CD14-positive monocyte (primary cell): ENCODE data around the gene ZNF716. TPM values are rescaled to one million over a fixed set of nuclear protein-coding genes. Genes with fewer than 3 reads are reported as not detected.
"Not testable (repeated sequence)": the region's sequence is repeated elsewhere in the genome, so short reads cannot be mapped to it uniquely, and the experiment has no call there.

Source experiments
- DNase-seq, 3 donors: peaks; one replicate each; pipeline ENCODE4 v3.0.0-alpha.2; 2011 to 2022
- H2AFZ ChIP-seq: 2 replicates; pipeline ENCODE4 v1.6.0; 2012; ENCODE audit warnings: mild to moderate bottlenecking, low read depth, low read length, inconsistent platforms; ENCODE audit not compliant: insufficient read depth, poor library complexity, severe bottlenecking
- H3K27ac ChIP-seq, 2 donors: 1 replicate in 1 of 2; 2 replicates in 1 of 2; pipeline ENCODE4 v1.5.1; 2012 to 2013; ENCODE audit warnings: low read length in 2 of 2, control low read depth in 1 of 2, inconsistent platforms in 1 of 2, low read depth in 1 of 2, mild to moderate bottlenecking in 1 of 2
- H3K27me3 ChIP-seq, 2 donors: one replicate each; pipeline versions ENCODE4 v1.6.0 to v1.6.1; 2011 to 2013; ENCODE audit warnings: low read length in 2 of 2; ENCODE audit not compliant: control insufficient read depth in 2 of 2, insufficient read depth in 2 of 2
- H3K36me3 ChIP-seq, 2 donors: replicated peaks in 1 of 2; 1 replicate in 1 of 2; 2 replicates in 1 of 2; pipeline versions ENCODE4 v1.5.1 to v1.6.1; 2012 to 2013; ENCODE audit warnings: low read length in 2 of 2, control low read depth in 1 of 2, inconsistent platforms in 1 of 2, mild to moderate bottlenecking in 1 of 2; ENCODE audit not compliant: insufficient read depth in 2 of 2, control insufficient read depth in 1 of 2
- H3K4me1 ChIP-seq, 2 donors: 1 replicate in 1 of 2; 2 replicates in 1 of 2; pipeline versions ENCODE4 v1.5.1 to v1.6.1; 2012 to 2013; ENCODE audit warnings: low read length in 2 of 2, control low read depth in 1 of 2, inconsistent platforms in 1 of 2, mild to moderate bottlenecking in 1 of 2, moderate library complexity in 1 of 2; ENCODE audit not compliant: insufficient read depth in 2 of 2, control insufficient read depth in 1 of 2
- H3K4me2 ChIP-seq: replicated peaks from 2 replicates; pipeline ENCODE3; 2012; ENCODE audit warnings: low read length, moderate library complexity, mild to moderate bottlenecking; ENCODE audit not compliant: poor library complexity, severe bottlenecking; ENCODE audit errors: extremely low read depth
- H3K4me3 ChIP-seq, 3 experiments: fragments of 200-600 bp in 1 of 3; sonication (generic) in 1 of 3; replicated peaks in 1 of 3; 1 replicate in 2 of 3; 2 replicates in 1 of 3; pipeline ENCODE4 v1.5.1; 2011 to 2013; ENCODE audit warnings: low read length in 3 of 3, mild to moderate bottlenecking in 3 of 3, control low read depth in 2 of 3, low read depth in 2 of 3, inconsistent platforms in 1 of 3, moderate library complexity in 1 of 3
- H3K79me2 ChIP-seq: 2 replicates; pipeline ENCODE4 v1.6.0; 2012; ENCODE audit warnings: mild to moderate bottlenecking, control low read depth, inconsistent platforms, low read length, moderate library complexity; ENCODE audit not compliant: insufficient read depth
- H3K9ac ChIP-seq: 2 replicates; pipeline ENCODE4 v1.6.0; 2017; ENCODE audit warnings: low read length, mild to moderate bottlenecking; ENCODE audit not compliant: insufficient read depth, poor library complexity, severe bottlenecking
- H3K9me3 ChIP-seq, 2 donors: replicated peaks in 1 of 2; 1 replicate in 1 of 2; 2 replicates in 1 of 2; pipeline versions ENCODE4 v1.5.1 to v1.6.1; 2012 to 2013; ENCODE audit warnings: low read length in 2 of 2, control low read depth in 1 of 2; ENCODE audit not compliant: control insufficient read depth in 1 of 2, insufficient read depth in 1 of 2
- H4K20me1 ChIP-seq: 2 replicates; pipeline ENCODE4 v1.6.0; 2012; ENCODE audit warnings: mild to moderate bottlenecking, low read length, control low read depth, moderate library complexity; ENCODE audit not compliant: insufficient read depth
- H3K27ac Mint-ChIP-seq, 7 donors: one replicate each; pipeline ENCODE4 v1.8.0; 2020; ENCODE audit warnings: mild to moderate bottlenecking in 7 of 7, mixed read lengths in 7 of 7, moderate library complexity in 6 of 7, inconsistent platforms in 2 of 7
- H3K27me3 Mint-ChIP-seq, 3 donors: one replicate each; pipeline ENCODE4 v1.8.0; 2021 to 2022; ENCODE audit warnings: low read depth in 3 of 3, mild to moderate bottlenecking in 3 of 3, mixed read lengths in 3 of 3, moderate library complexity in 3 of 3, inconsistent platforms in 1 of 3
- H3K36me3 Mint-ChIP-seq, 2 donors: one replicate each; pipeline ENCODE4 v1.8.0; 2020; ENCODE audit warnings: mixed read lengths in 2 of 2, inconsistent platforms in 1 of 2, mild to moderate bottlenecking in 1 of 2
- H3K4me1 Mint-ChIP-seq: one replicate; pipeline ENCODE4 v1.8.0; 2020; ENCODE audit warnings: mild to moderate bottlenecking, mixed read lengths
- H3K4me3 Mint-ChIP-seq, 2 donors: one replicate each; pipeline ENCODE4 v1.8.0; 2020; ENCODE audit warnings: mild to moderate bottlenecking in 2 of 2, mixed read lengths in 2 of 2, moderate library complexity in 1 of 2
- H3K9me3 Mint-ChIP-seq, 7 donors: one replicate each; pipeline ENCODE4 v1.8.0; 2020 to 2022; ENCODE audit warnings: mixed read lengths in 7 of 7, mild to moderate bottlenecking in 6 of 7, moderate library complexity in 6 of 7, inconsistent platforms in 2 of 7
- WGBS: methylation state at CpG from one replicate; pipeline ENCODE4 v1.1.5; 2013; ENCODE audit warnings: missing lambda C conversion rate; ENCODE audit not compliant: insufficient coverage; 5-methylcytosine and 5-hydroxymethylcytosine counted together
- intact Hi-C, 2 donors: fragments of 100-400 bp; cut with micrococcal nuclease; formaldehyde crosslinking; loops; one replicate each; pipeline versions ENCODE4 v1.15.0 to v1.15.1; 2023
- polyA minus RNA-seq: library from RNA; depleted of rRNA, polyadenylated mRNA; stranded (reverse); fragments of >200 nt; gene quantifications from 2 replicates; pipeline ENCODE4 v1.2.3, GENCODE V29; 2012
- polyA plus RNA-seq, 3 donors: library from polyadenylated mRNA; depleted of rRNA in 1 of 3; unstranded in 2 of 3; stranded (reverse) in 1 of 3; fragments of 300-500 nt in 2 of 3; fragments of >200 nt in 1 of 3; fragmentation: Illumina TruSeq in 2 of 3; gene quantifications; 1 replicate in 2 of 3; 2 replicates in 1 of 3; pipeline ENCODE4 v1.2.3, GENCODE V29; 2012 to 2021
- total RNA-seq, 12 experiments: library from RNA in 1 of 12; stranded (reverse) in 1 of 12; fragments of 120-200 nt in 1 of 12; gene quantifications; one replicate each; pipeline ENCODE4 v1.2.4 and lab custom pipeline; 2013 to 2026; ENCODE audit warnings: mixed read lengths in 6 of 12, inconsistent platforms in 1 of 12
- TF ChIP-seq, protein P1 (sequence below): fragments of 200-600 bp; IDR thresholded peaks from one replicate; pipeline ENCODE4 v1.8.0; 2022; ENCODE audit warnings: antibody characterized with exemption, mild to moderate bottlenecking

The ZNF716 gene
- total RNA-seq (2013): not detected
- polyA plus RNA-seq (not detected), polyA minus RNA-seq (not detected in 2 replicates), total RNA-seq (lab: John Stamatoyannopoulos, UW) (0 to 0.58 (median 0) reads per million in 11 experiments)

DNA sequence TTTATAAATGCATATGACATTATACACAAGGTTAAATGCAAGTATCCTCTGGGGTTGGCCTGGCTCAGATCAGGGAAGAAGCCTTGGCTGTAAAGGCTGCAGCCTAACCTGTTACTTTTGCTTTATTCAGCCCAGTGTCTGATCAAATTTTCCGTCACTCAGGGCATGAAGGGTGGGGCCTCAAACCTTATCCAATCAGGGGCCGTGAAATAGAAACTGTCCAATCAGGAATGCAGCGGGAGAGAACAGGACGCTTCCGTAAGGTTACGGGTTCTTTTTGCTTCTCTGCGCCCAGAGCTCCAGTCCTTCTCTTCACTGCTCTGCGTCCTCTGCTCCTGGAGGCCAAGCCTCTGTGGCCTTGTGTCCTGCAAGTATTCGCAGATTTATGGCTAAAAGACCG, at the start of gene ZNF716:
Gene ZNF716 (plus strand): TSS at position 274 of the 400 bp plus-strand sequence. CDS start 112 bp downstream, at position 386.
- Mint-ChIP-seq H3K4me1 (no peaks in the 10 kb centered on the region), H3K4me3 (no peak within 1 kb of the TSS), H3K27me3 (peaks cover 0 to 3% (median 1%) of the 10 kb centered on the region in 3 donors), H3K9me3 (peaks cover 11 to 67% (median 50%) of the 10 kb centered on the region in 7 donors), H3K36me3 (no peaks in the 10 kb centered on the region), H3K27ac (no peak within 1 kb of the TSS)
- intact Hi-C loops: no loop called here
- H3K36me3 ChIP-seq: no peaks in the 10 kb centered on the region
- no peak within 1 kb of the TSS for H2AFZ ChIP-seq
- no peaks in the 10 kb centered on the region for H4K20me1 ChIP-seq
- WGBS: 81% methylated on average over 8 of the region's 10 CpGs
- H3K4me3 ChIP-seq: no peak within 1 kb of the TSS
- TF ChIP-seq, protein P1, sequence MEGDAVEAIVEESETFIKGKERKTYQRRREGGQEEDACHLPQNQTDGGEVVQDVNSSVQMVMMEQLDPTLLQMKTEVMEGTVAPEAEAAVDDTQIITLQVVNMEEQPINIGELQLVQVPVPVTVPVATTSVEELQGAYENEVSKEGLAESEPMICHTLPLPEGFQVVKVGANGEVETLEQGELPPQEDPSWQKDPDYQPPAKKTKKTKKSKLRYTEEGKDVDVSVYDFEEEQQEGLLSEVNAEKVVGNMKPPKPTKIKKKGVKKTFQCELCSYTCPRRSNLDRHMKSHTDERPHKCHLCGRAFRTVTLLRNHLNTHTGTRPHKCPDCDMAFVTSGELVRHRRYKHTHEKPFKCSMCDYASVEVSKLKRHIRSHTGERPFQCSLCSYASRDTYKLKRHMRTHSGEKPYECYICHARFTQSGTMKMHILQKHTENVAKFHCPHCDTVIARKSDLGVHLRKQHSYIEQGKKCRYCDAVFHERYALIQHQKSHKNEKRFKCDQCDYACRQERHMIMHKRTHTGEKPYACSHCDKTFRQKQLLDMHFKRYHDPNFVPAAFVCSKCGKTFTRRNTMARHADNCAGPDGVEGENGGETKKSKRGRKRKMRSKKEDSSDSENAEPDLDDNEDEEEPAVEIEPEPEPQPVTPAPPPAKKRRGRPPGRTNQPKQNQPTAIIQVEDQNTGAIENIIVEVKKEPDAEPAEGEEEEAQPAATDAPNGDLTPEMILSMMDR: no peak
- H3K79me2 ChIP-seq: no peaks in the 10 kb centered on the region
- no peaks in the 10 kb centered on the region for H3K27me3 ChIP-seq
- H3K9me3 ChIP-seq: peaks cover 57 to 60% of the 10 kb centered on the region in 2 donors
- no peak within 1 kb of the TSS for H3K9ac ChIP-seq
- no peaks in the 10 kb centered on the region for H3K4me1 ChIP-seq
- no peak for DNase-seq
- no peak within 1 kb of the TSS for H3K4me2 ChIP-seq
- H3K27ac ChIP-seq: no peak within 1 kb of the TSS

DNA sequence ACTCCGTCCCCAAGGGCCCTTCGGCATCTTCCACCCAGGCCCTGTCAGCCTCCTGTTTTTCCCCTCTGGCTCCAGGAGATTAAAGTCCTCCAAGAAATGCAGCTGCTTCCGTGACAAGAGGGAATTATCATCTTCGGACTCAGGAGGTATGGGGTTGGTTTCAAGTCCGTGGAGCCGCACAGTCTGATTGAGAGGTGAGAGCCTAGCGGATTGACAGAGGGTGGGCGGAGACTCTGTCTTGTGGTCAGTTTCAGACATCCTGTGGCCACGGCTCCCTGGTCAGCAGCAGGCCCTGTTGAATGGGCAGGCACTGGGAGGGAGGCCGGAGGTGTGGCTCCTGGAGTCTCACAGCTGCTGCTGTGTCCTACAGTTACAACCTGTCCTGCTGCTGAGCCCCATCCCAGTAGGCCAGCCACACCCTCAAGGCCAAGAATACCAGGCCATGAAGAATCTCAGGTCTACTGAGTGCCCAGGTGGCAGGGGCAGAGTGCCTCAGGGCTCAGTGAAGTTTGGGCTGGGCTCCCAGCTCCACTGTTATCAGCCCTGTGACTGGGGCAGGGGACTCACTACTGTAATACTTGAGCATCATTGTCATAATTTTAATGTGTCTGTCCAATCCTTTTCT, 49.3 kb upstream of the ZNF716 start:
- Histone ChIP-seq H3K4me2 (no peak overlapping the region), H3K27ac (no peak overlapping the region), H3K79me2 (no peaks in the 10 kb centered on the region), H3K9me3 (peaks cover 82 to 84% of the 10 kb centered on the region in 2 donors), H4K20me1 (no peaks in the 10 kb centered on the region), H3K4me1 (no peaks in the 10 kb centered on the region), H2AFZ (no peak overlapping the region), H3K36me3 (no peaks in the 10 kb centered on the region), H3K9ac (no peak overlapping the region), H3K27me3 (no peaks in the 10 kb centered on the region), H3K4me3 (no peak overlapping the region)
- intact Hi-C loops: no loop called here
- Mint-ChIP-seq H3K27me3 (peaks cover 0 to 3% (median 2%) of the 10 kb centered on the region in 3 donors), H3K36me3 (no peaks in the 10 kb centered on the region), H3K27ac (no peak overlapping the region), H3K4me3 (no peak overlapping the region), H3K4me1 (no peaks in the 10 kb centered on the region), H3K9me3 (peaks cover 30 to 77% (median 57%) of the 10 kb centered on the region in 7 donors)
- WGBS: 92% methylated on average over 9 of the region's 10 CpGs
- DNase-seq: no peak
- TF ChIP-seq, protein P1: no peak

DNA sequence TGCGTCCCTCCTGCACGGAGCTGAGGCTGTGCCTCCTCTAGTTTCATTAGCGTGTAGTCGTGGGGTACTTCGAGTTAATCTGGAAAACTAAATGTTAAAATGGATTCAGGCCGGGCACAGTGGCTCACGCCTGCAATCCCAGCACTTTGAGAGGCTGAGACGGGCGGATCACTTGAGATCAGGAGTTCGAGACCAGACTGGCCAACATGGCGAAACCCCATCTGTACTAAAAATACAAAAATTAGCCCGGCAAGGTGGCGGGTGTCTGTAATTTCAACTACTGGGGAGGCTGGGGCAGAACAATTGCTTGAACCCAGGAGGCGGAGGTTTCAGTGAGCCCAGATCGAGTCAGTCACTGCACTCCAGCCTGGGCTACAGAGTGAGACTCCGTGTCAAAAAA, 46.9 kb upstream of the ZNF716 start:
- H2AFZ ChIP-seq, H3K27ac ChIP-seq, H3K9ac ChIP-seq, H3K4me3 Mint-ChIP-seq, DNase-seq, H3K4me2 ChIP-seq, H3K27ac Mint-ChIP-seq, H3K36me3 ChIP-seq, H3K4me3 ChIP-seq, H3K36me3 Mint-ChIP-seq, H4K20me1 ChIP-seq, H3K4me1 ChIP-seq, intact Hi-C loops, H3K27me3 Mint-ChIP-seq, H3K27me3 ChIP-seq, H3K4me1 Mint-ChIP-seq, H3K79me2 ChIP-seq: not testable (repeated sequence)
- 80% methylated on average over 11 of the region's 16 CpGs for WGBS
- H3K9me3 Mint-ChIP-seq: peaks cover 29 to 72% (median 57%) of the 10 kb centered on the region in 7 donors
- peaks cover 66 to 72% of the 10 kb centered on the region in 2 donors for H3K9me3 ChIP-seq
